ENCODE data around the gene MRI1.

GRCh38 chr19:13734751-13735150 lies 29.6 kb upstream of the MRI1 start:
- TF ChIP-seq CTCF (conservative IDR thresholded peaks at IDR 0.05): no peak
- TF ChIP-seq EZH2 (IDR thresholded peaks at IDR 0.05; ENCODE audit: low read depth): no peak
